Stimulated activated CD4-positive, alpha-beta T cell treated with anti-CD3 and anti-CD28 coated beads, Interleukin-1b, Interleukin-23, amount 100 ng/mL, for 1 hour (primary cell): Measurements from ENCODE around the gene PDCL3.
A peak's percentile ranks its signal among the peaks of the same experiment; 100 is the strongest.

Experiments
- DNase-seq, 2 donors: peaks; one replicate each; pipeline ENCODE4 v3.0.0-alpha.2; 2020; ENCODE audit warnings: low read depth in 2 of 2

PDCL3 gene

DNA sequence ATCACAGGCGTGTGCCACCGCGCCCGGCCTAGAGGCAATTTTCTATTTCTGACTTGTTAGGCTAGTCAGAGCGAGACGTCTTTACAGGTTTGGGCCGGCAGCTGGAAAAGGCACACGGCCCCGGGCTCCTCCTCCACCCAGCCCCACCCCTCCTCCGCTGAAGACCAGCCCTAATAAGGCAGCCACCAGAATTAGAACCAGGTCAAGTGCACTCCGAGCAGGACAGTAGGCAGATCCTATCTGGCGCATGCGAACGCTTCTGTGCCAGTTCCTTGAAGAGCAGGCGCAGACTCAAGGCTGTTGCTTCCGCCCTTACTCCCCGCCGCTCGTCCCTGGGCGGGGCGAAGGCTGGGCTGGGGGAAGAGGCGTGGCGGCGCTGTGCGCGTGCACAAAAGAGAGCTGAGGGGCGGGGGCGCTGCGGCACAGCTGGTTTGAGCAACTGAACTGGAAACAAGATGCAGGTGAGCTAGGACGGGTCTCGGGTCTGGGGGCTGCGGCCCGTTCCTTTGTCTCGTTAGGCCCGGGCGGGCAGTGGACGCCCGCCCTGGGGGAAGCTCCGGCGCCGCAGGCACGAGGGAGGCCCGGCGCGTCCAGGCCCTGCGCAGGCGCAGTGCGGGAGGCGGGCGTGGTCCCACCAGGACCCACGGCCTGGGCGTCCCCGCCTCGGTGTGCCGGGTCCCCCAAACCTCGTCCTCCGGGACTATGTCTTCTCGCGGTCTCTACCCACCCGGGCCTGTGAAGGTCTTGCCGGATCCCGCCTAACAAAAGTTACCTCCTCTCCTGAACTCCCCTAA is at the start of gene PDCL3:
TSS of gene PDCL3 (plus strand) at position 381 of the 794 bp plus-strand sequence. CDS start at position 456, 75 bp downstream.
- DNase-seq: peak; percentile 83

DNA sequence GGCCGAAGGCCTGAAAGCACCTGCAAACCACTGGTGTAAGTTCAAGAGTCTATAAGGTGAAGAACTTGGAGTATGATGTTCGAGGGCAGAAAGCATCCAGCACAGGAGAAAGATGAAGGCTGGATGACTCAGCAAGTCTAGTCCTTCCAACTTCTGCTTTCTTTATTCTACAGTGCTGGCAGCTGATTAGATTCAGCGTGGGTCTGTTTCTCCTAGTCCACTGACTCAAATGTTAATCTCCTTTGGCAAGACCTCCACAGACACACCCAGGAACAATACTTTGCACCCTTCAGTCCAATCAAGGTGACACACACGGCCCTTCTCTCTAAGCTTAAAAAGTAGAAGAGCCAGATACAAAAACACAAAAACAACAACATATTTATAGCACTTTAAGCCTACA is 49.1 kb upstream of the PDCL3 start:
- DNase-seq: no peak

DNA sequence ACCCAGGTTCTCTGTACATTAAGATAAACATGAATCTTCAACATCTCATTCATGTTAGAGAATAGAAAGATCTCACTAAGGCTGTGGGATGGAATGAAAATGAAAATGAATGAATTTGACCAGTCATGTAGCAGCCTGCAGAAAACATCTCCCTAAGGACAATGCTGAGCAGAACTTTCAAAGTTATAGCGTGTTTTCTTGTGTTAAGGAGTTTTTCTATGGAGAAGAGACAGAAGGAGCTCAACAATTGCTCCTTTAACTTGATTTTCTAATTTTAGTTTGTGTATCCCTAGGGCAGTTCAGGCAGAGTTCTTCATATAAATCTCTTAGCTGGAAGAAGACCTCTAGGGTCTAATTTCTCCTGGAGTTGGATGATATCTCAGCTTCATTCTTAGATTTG is 45.2 kb upstream of the PDCL3 start:
- DNase-seq: no peak

DNA sequence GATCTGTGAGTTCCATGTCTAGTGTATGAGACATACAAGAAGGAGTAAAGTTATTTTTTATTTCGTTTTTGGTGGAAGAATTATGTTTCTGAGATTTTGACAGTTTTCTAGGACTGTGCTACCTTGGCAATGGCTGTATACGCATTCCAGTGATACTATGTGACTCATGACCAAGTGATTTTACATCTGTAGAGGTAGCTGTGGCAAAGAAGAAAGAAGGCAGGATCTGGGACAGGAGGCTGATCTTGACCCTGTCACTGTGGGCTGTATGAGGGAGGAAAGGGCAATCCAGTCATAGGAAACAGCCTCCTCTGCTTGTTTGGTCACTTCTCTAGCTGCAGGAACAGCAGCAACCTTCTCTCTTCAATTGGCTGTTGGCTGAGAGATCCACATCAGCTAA is 44.0 kb upstream of the PDCL3 start:
- DNase-seq: no peak

DNA sequence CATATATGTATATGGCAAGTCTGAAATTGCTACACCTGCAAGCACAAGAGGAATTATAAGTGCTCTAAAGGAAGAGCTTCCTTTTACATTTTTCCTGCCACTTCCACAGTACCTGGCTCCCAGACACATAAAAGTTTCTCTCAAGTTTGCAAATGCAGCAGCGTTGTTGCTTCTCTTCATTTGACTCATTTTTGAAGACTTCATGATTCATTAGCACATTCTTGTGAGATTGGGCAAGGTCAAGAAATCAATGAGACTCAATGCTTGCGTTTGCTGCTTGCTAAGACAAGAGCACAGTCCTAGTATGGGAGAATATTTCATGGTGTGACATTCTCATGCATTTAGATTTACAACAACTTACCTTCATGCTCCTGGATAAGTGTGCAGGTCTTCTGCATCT is 42.6 kb upstream of the PDCL3 start:
- no peak for DNase-seq

- no peak for DNase-seq
Observed at GRCh38 chr2:100522430-100522829, 40.4 kb upstream of the PDCL3 start.

DNA sequence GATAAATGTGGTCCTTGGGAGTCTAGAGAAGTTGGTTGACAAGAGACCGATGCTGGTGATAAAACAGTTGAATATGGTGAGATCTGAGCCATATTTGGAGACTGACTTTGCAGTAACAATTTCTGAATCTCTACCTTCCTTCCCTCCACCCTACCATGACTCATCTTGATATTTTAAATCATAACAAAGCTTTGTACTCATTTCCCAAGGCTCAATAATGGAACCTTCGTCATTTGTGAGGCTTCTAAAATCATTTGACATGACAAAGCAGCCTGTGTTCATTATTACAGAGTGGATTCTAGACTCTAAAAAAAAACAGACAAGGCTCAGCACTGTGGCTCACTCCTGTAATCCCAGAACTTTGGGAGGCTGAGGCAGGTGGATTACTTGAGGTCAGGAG is 38.5 kb upstream of the PDCL3 start:
- no peak for DNase-seq

DNA sequence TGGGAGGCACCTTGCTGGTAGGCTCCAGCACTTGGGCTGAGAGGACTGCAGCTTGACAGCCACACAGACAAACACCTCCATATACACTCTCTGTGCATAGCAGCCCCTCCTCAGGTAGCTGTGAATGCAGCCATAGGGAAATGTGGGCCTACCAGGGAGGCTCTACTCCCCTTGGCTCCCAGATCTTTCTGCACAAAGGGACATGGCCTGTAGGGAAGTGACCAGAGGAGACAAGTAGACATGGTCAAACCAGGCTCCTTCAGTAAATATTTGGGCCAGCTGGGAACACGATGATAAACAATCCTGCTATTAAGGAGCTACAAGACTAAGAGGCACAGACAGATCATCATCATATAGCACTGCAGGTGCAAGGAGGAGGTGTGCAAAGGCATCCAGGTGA is 35.9 kb upstream of the PDCL3 start:
- no peak for DNase-seq

DNA sequence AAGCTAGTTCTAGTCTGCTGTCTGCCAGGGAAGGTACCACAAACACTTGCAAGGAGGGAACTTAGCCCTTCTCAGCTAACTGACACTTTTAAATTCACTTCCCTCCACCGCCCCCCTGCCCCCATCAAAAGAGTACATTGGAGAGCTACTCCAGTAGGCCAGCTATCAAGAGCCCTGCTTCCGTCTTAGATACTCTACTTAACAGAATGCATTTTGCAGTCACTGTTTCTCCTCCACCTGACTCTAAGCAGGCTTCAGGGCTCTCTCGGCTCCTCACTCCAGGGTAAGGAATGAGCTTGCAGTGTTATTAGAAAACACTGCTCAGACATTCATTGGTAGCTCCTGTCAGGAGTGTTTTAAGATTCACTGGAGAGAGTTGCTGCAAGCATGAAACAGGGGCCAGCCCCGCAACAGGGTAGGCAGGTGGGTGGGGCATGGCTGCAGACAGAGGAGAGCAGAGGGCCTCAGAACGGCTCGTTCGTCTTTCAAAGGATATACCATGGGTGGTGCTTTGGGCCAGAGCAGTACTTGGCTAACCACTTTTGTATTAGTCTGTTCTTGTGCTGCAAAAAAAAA is 35.3 kb upstream of the PDCL3 start:
- DNase-seq: no peak

- no peak for DNase-seq
Observed at GRCh38 chr2:100529176-100529575, 33.6 kb upstream of the PDCL3 start.

DNA sequence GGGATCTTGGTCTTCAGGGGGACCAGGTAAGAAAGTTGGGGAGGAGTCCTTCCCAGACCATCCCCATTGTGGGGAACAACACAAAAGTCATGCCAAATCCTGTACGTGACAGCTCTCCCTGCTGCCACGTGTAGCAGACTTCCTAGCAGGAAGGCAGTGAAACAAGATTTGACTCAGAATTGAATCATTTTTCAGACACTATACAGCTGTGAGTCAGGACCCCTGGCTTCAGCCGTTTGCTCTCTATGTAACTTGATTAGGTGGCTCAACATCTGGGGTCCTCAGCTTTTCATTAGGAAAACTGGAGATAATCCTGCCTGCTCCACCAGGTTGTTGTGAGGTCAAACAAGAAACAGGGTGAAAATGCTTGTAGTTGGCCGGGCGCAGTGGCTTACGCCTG is 32.9 kb upstream of the PDCL3 start:
- DNase-seq: no peak

DNA sequence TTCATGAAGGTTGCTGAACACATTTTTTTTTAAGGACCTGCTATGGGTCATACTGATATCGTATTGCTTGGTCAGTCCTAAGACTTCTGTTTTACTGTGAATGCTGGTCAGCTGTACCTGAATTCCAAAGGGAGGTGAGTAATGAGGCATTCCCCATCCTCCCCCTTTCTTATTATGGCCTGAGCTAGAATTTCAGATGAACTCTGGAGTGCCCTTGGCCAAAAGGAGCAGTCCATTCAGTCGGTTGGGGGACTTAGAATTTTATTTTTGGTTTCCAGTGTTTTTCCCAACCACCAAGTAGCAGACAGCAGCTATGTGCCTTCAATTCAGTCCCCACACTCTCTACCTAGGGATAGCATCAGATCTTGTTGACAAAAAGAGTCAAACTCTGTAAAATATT is 26.9 kb upstream of the PDCL3 start:
- DNase-seq: no peak

DNA sequence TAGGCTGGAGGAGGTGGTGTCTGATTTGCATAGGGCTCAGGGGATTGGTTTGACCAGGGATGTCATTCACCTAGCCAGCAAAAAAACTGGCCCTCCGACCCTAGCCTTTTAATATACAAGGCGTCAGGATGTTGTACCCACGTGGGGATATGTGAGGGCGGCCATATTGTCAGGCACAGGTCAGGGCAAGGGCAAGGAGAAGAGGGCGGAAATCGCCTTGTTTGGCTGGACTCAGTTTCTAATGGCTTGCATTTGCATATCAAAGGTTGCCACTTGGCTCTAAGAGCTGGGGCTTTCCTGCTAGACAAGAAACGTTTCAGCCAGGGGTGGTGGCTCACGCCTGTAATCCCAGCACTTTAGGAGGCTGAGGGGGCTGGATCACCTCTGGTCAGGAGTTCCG is 24.9 kb upstream of the PDCL3 start:
- DNase-seq: no peak

DNA sequence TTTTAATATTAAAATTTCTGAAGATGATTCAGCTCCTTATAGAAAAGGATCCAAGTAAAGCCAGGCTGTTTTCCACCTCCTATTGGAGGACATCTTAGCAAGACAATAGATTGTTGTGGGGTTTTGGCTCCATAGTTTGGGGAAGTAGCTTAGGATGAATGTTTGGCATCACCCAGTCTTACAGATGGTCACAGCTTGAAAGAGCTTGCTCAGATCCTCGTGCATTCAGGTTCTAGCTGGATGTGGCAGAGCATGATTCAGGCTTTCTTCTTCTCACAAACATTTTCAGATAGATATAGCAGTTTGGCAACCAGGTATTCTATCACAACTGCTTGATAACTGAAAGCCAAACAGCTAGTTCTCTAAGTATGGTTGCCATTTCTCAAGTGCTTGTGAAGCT is 23.6 kb upstream of the PDCL3 start:
- DNase-seq: no peak

DNA sequence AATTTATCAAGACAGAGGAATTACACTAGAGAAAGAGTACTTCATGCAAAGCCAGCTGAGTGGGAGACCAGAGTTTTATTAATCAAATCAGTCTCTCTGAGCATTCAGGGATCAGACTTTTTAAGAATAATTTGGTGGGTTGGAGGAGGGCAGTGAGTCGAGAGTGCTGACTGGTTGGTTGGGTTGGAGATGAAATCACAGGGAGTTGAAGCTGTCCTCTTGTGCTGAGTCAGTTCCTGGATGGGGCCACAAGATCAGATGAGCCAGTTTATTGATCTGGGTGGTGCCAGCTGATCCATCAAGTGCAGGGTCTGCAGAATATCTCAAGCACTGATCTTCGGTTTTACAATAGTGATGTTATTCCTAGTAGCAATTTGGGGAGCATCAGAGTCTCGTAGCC is 21.4 kb upstream of the PDCL3 start:
- DNase-seq: no peak

DNA sequence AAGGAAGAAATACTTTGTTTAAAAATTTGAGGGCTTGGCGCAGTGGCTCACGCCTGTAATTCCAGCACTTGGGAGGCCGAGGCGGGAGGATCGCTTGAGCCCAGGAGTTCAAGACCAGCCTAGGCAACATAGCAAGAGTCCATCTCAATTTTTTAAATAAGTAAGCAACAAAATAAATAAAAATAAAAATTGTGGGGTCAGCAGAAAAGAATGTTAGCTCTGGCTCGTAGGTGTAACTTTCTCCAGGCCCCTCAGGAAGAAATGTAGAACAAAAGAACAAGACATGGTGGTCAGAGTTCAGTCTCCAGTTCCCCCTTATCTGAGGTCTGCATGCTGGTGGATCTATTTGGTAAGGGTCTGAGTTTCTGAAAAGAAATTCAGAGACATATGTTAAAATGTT is 20.4 kb upstream of the PDCL3 start:
- DNase-seq: no peak

DNA sequence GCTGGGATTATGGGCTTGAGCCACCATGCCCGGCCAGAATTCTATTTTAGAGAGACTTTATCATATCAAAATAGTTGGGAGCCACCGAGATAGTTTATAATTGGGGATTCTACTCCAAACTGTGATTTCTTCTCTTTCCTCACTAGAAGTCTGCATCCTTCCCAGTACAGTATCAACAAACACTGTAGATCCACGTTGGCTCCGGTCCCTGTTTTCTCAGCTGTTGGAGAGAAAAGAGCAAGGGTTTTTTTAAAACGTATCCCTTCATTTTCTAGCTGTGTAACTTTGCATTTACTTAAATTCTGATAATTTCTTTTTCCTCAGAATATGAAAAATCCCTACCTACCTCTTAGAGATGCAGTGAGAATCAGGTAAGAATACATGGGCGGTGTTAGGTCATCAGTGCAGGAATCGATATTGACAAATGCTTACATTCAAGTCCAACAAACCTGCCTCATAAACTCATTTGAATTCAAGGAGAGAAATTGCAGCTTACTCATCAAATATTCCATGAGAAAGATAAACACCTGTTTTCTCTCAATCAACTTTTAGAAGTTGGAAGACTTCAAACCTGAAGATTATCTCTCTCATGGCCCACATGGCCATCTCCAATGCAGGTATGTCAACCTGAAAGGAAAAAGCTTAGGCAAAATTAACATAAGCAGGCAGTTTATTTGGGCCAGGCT is 17.7 kb upstream of the PDCL3 start:
- DNase-seq: no peak

GRCh38 chr2:100546469-100546868 is 16.3 kb upstream of the PDCL3 start:
- DNase-seq: no peak

DNA sequence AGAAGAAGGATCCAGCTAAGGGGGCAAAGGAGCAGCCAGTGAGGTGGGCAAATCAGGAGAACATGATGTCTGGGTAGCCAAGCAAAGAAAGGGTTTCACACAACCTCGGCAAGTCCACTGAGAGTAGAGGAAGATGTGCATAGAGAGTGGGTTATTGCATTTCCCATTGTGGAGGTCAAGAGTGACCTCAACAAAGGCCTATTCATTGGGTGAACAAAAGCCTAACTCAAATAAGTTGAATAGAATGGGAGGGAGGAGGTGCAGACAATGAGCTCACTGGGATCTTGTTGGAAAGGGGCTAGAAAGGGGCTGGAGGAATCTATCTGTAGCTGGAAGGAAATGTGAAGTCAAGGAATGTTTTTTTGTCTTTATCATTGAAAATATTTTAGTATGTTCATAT is 14.0 kb upstream of the PDCL3 start:
- no peak for DNase-seq

GRCh38 chr2:100551303-100551702 is 11.5 kb upstream of the PDCL3 start:
- DNase-seq: no peak

GRCh38 chr2:100554798-100555407 is 7.9 kb upstream of the PDCL3 start:
- DNase-seq: no peak

- no peak for DNase-seq
Observed at GRCh38 chr2:100556746-100557145, 6.0 kb upstream of the PDCL3 start.
